H9 (cell line): ENCODE measurements around the gene CTAG1B. TPM values are rescaled to one million over a fixed set of nuclear protein-coding genes. Genes with fewer than 3 reads are reported as not detected.
A peak's percentile ranks its signal among the peaks of the same experiment; 100 is the strongest.

Experiments used
- DNase-seq: peaks from one replicate; pipeline ENCODE4 v3.0.0-alpha.2; 2017
- H2AFZ ChIP-seq: one replicate; pipeline ENCODE4 v1.6.1; 2013; ENCODE audit warnings: mild to moderate bottlenecking, low read length, control low read depth, moderate library complexity
- H2AK5ac ChIP-seq: 2 replicates; pipeline ENCODE4 v1.6.1; 2013; ENCODE audit warnings: low read length, control low read depth, mixed read lengths; ENCODE audit not compliant: insufficient read length
- H2BK120ac ChIP-seq: one replicate; pipeline ENCODE4 v1.6.1; 2013; ENCODE audit warnings: low read depth, mild to moderate bottlenecking, low read length, control low read depth, inconsistent platforms; ENCODE audit not compliant: poor library complexity, severe bottlenecking
- H2BK12ac ChIP-seq: 2 replicates; pipeline ENCODE4 v1.6.1; 2013; ENCODE audit warnings: low read length, control low read depth, mixed read lengths, low read depth; ENCODE audit not compliant: insufficient read length
- H2BK15ac ChIP-seq: 2 replicates; pipeline ENCODE4 v1.6.1; 2013; ENCODE audit warnings: low read depth, low read length, control low read depth
- H2BK20ac ChIP-seq: one replicate; pipeline ENCODE4 v1.6.1; 2013; ENCODE audit warnings: low read depth, mild to moderate bottlenecking, low read length, control low read depth, inconsistent platforms; ENCODE audit not compliant: poor library complexity, severe bottlenecking
- H2BK5ac ChIP-seq: 2 replicates; pipeline ENCODE4 v1.6.1; 2013; ENCODE audit warnings: low read length, control low read depth, mixed read lengths; ENCODE audit not compliant: insufficient read length
- H3K14ac ChIP-seq: 2 replicates; pipeline ENCODE4 v1.6.1; 2013; ENCODE audit warnings: low read length, control low read depth; ENCODE audit not compliant: insufficient read depth
- H3K18ac ChIP-seq: 2 replicates; pipeline ENCODE4 v1.6.1; 2013; ENCODE audit warnings: low read depth, mild to moderate bottlenecking, mixed read lengths, low read length, control low read depth; ENCODE audit not compliant: insufficient read length
- H3K23ac ChIP-seq: 2 replicates; pipeline ENCODE4 v1.6.1; 2013; ENCODE audit warnings: low read length, control low read depth, mixed read lengths, low read depth; ENCODE audit not compliant: insufficient read length
- H3K23me2 ChIP-seq: 2 replicates; pipeline ENCODE4 v1.6.1; 2013; ENCODE audit warnings: low read depth, mild to moderate bottlenecking, mixed read lengths, low read length, control low read depth; ENCODE audit not compliant: insufficient read length, poor library complexity, severe bottlenecking
- H3K27ac ChIP-seq: 2 replicates; pipeline ENCODE4 v1.5.1; 2013; ENCODE audit warnings: low read length, control low read depth, mixed read lengths, low read depth; ENCODE audit not compliant: insufficient read length
- H3K27me3 ChIP-seq: 2 replicates; pipeline ENCODE4 v1.6.1; 2013; ENCODE audit warnings: low read length, control low read depth, inconsistent platforms; ENCODE audit not compliant: insufficient read depth
- H3K4ac ChIP-seq: 2 replicates; pipeline ENCODE4 v1.6.1; 2013; ENCODE audit warnings: low read depth, mild to moderate bottlenecking, control low read depth, inconsistent platforms, low read length, moderate library complexity
- H3K4me1 ChIP-seq: 2 replicates; pipeline ENCODE4 v1.6.1; 2013; ENCODE audit warnings: low read length, control low read depth, inconsistent platforms; ENCODE audit not compliant: insufficient read depth
- H3K4me2 ChIP-seq: 2 replicates; pipeline ENCODE4 v1.6.1; 2013; ENCODE audit warnings: low read length, control low read depth, mixed read lengths; ENCODE audit not compliant: insufficient read length, insufficient read depth
- H3K56ac ChIP-seq: 2 replicates; pipeline ENCODE4 v1.6.1; 2013; ENCODE audit warnings: low read depth, mild to moderate bottlenecking, mixed read lengths, low read length, control low read depth; ENCODE audit not compliant: insufficient read length
- H3K79me1 ChIP-seq: 2 replicates; pipeline ENCODE4 v1.6.1; 2013; ENCODE audit warnings: low read depth, mild to moderate bottlenecking, moderate library complexity, low read length, control low read depth, inconsistent platforms; ENCODE audit not compliant: insufficient read depth, poor library complexity, severe bottlenecking
- H3K79me2 ChIP-seq: 2 replicates; pipeline ENCODE4 v1.6.1; 2013; ENCODE audit warnings: low read length, control low read depth, inconsistent platforms; ENCODE audit not compliant: insufficient read depth
- H3K9ac ChIP-seq: 2 replicates; pipeline ENCODE4 v1.6.1; 2013; ENCODE audit warnings: low read length, control low read depth, mixed read lengths; ENCODE audit not compliant: insufficient read length; ENCODE audit errors: extremely low read depth
- H3K9me3 ChIP-seq: one replicate; pipeline ENCODE4 v1.6.1; 2013; ENCODE audit warnings: low read depth, low read length, inconsistent platforms; ENCODE audit not compliant: control insufficient read depth
- H3T11ph ChIP-seq: one replicate; pipeline ENCODE4 v1.6.1; 2013; ENCODE audit warnings: mild to moderate bottlenecking, low read length, control low read depth, inconsistent platforms
- H4K20me1 ChIP-seq: one replicate; pipeline ENCODE4 v1.6.1; 2013; ENCODE audit not compliant: control insufficient read depth, insufficient read length, insufficient read depth
- H4K5ac ChIP-seq: 2 replicates; pipeline ENCODE4 v1.6.1; 2013; ENCODE audit warnings: low read depth, mild to moderate bottlenecking, mixed read lengths, low read length, control low read depth; ENCODE audit not compliant: insufficient read length
- H4K8ac ChIP-seq: replicated peaks from 2 replicates; pipeline ENCODE4 v1.6.1; 2013; ENCODE audit warnings: low read length, control low read depth, mixed read lengths, low read depth; ENCODE audit not compliant: insufficient read length
- H4K91ac ChIP-seq: 2 replicates; pipeline ENCODE4 v1.6.1; 2013; ENCODE audit warnings: low read depth, mild to moderate bottlenecking, moderate library complexity, mixed read lengths, low read length, control low read depth; ENCODE audit not compliant: insufficient read length
- H3K27ac Mint-ChIP-seq, 3 experiments: 2 replicates in 2 of 3; 3 replicates in 1 of 3; pipeline ENCODE4 v1.8.0; 2020 to 2021; ENCODE audit warnings: mixed read lengths in 3 of 3, mild to moderate bottlenecking in 1 of 3, moderate library complexity in 1 of 3
- H3K27me3 Mint-ChIP-seq: 2 replicates; pipeline ENCODE4 v1.8.0; 2021; ENCODE audit warnings: low read depth, mild to moderate bottlenecking, moderate library complexity, mixed read lengths
- H3K36me3 Mint-ChIP-seq, 3 experiments: 2 replicates in 2 of 3; 3 replicates in 1 of 3; pipeline ENCODE4 v1.8.0; 2020 to 2021; ENCODE audit warnings: low read depth in 3 of 3, mixed read lengths in 3 of 3; ENCODE audit not compliant: insufficient read depth in 1 of 3
- H3K4me1 Mint-ChIP-seq, 2 experiments: 2 replicates each; pipeline ENCODE4 v1.8.0; 2020; ENCODE audit warnings: mixed read lengths in 2 of 2
- H3K4me3 Mint-ChIP-seq, 2 experiments: 2 replicates in 1 of 2; 3 replicates in 1 of 2; pipeline ENCODE4 v1.8.0; 2020 to 2021; ENCODE audit warnings: mild to moderate bottlenecking in 2 of 2, mixed read lengths in 2 of 2, moderate library complexity in 1 of 2
- H3K9me3 Mint-ChIP-seq, 2 experiments: 2 replicates in 1 of 2; 3 replicates in 1 of 2; pipeline ENCODE4 v1.8.0; 2020; ENCODE audit warnings: mild to moderate bottlenecking in 2 of 2, mixed read lengths in 2 of 2, moderate library complexity in 1 of 2
- WGBS: extraction: QIAGEN DNeasy Blood & Tissue Kit; methylation state at CpG from one replicate; pipeline ENCODE4 v1.1.7; 2013; ENCODE audit warnings: missing lambda C conversion rate, low lambda C conversion rate, mixed read lengths; ENCODE audit not compliant: insufficient read length; ENCODE audit errors: extremely low coverage; 5-methylcytosine and 5-hydroxymethylcytosine counted together
- total RNA-seq: library from RNA; stranded (reverse); gene quantifications from 2 replicates; pipeline ENCODE4 v1.2.1, GENCODE V29; 2021
- TF ChIP-seq, protein P1 (sequence below): fragments of 200-600 bp; sonication (generic); conservative IDR thresholded peaks from 3 replicates; pipeline ENCODE4 v1.8.0; 2021; ENCODE audit warnings: antibody characterized with exemption, mild to moderate bottlenecking

The CTAG1B gene
- total RNA-seq, 1 experiment from 2014 or later: not detected

DNA sequence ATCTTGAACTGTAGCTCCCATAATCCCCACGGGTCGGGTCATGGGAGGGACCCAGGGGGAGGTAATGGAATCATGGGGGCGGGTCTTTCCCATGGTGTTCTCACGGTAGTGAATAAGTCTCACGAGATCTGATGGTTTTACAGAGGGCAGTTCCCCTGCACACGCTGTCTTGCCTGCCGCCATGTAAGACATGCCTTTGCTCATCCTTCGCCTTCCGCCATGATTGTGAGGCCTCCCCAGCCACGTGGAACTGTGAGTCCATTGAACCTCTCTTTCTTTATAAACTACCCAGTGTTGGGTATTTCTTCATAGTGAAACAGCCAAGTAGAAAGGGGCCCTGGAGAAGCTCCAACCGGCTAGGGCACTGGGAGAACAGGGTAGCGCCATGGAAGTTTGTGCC is 21.9 kb downstream of the CTAG1B start:
- H3K14ac ChIP-seq: no peak overlapping the region
- no peak for DNase-seq
- peaks cover 70% of the 10 kb centered on the region for H3K9me3 ChIP-seq
- no peak overlapping the region for H3K56ac ChIP-seq
- WGBS: no CpG with 5 or more reads among the region's 12 CpGs
- H3K4me3 Mint-ChIP-seq: no peak overlapping the region
- H2BK120ac ChIP-seq: no peak overlapping the region
- H3K4me2 ChIP-seq: no peak overlapping the region
- no peaks in the 10 kb centered on the region for H3K23me2 ChIP-seq
- no peak overlapping the region for H2BK20ac ChIP-seq
- H4K8ac ChIP-seq: no peak overlapping the region
- no peak overlapping the region for H2BK5ac ChIP-seq
- H3K27ac Mint-ChIP-seq: peak overlapping the region in 2 of 3 experiments; percentile 52 to 54; a peak in 1 of 7 replicates
- no peak overlapping the region for H3K4ac ChIP-seq
- H3K4me1 ChIP-seq: no peaks in the 10 kb centered on the region
- no peak overlapping the region for H2AFZ ChIP-seq
- no peak overlapping the region for H3K27ac ChIP-seq
- H3K27me3 Mint-ChIP-seq: peaks cover 5% of the 10 kb centered on the region
- no peak overlapping the region for H2AK5ac ChIP-seq
- H3K9me3 Mint-ChIP-seq: peaks cover 84 to 88% of the 10 kb centered on the region in 2 experiments
- H3K23ac ChIP-seq: no peak overlapping the region
- no peak overlapping the region for H2BK15ac ChIP-seq
- H3K79me2 ChIP-seq: no peaks in the 10 kb centered on the region
- no peak overlapping the region for H4K91ac ChIP-seq
- no peaks in the 10 kb centered on the region for H3K79me1 ChIP-seq
- no peak overlapping the region for H3K18ac ChIP-seq
- no peak overlapping the region for H3T11ph ChIP-seq
- no peak overlapping the region for H4K5ac ChIP-seq
- no peak overlapping the region for H2BK12ac ChIP-seq
- H4K20me1 ChIP-seq: no peaks in the 10 kb centered on the region
- peaks cover 14 to 22% of the 10 kb centered on the region in 2 experiments for H3K4me1 Mint-ChIP-seq
- H3K27me3 ChIP-seq: no peaks in the 10 kb centered on the region
- H3K36me3 Mint-ChIP-seq: peaks cover 21 to 23% (median 21%) of the 10 kb centered on the region in 3 experiments
- TF ChIP-seq, protein P1, sequence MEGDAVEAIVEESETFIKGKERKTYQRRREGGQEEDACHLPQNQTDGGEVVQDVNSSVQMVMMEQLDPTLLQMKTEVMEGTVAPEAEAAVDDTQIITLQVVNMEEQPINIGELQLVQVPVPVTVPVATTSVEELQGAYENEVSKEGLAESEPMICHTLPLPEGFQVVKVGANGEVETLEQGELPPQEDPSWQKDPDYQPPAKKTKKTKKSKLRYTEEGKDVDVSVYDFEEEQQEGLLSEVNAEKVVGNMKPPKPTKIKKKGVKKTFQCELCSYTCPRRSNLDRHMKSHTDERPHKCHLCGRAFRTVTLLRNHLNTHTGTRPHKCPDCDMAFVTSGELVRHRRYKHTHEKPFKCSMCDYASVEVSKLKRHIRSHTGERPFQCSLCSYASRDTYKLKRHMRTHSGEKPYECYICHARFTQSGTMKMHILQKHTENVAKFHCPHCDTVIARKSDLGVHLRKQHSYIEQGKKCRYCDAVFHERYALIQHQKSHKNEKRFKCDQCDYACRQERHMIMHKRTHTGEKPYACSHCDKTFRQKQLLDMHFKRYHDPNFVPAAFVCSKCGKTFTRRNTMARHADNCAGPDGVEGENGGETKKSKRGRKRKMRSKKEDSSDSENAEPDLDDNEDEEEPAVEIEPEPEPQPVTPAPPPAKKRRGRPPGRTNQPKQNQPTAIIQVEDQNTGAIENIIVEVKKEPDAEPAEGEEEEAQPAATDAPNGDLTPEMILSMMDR: no peak
- H3K9ac ChIP-seq: no peak overlapping the region
